Vagina (tissue), 2 donors: ENCODE data around the gene PINLYP.

Experiments
- CTCF ChIP-seq, 3 experiments: fragments of 450-650 bp in 2 of 3; fragments of 200-600 bp in 1 of 3; sonication (generic) in 1 of 3; IDR thresholded peaks; one replicate each; pipeline ENCODE4 v1.5.1; 2017 to 2019; ENCODE audit warnings: antibody characterized with exemption in 3 of 3, mild to moderate bottlenecking in 2 of 3, moderate library complexity in 2 of 3
- POLR2A ChIP-seq, 2 donors: fragments of 450-650 bp; IDR thresholded peaks; one replicate each; pipeline ENCODE4 v1.6.1; 2017; ENCODE audit warnings: antibody characterized with exemption in 2 of 2, mild to moderate bottlenecking in 2 of 2, moderate library complexity in 2 of 2

GRCh38 chr19:43595999-43596841 is 20.6 kb downstream of the PINLYP start, which contains the start of the genes IRGQ and ZNF576:
- peak; percentile 20 to 90 for TF ChIP-seq POLR2A (IDR thresholded peaks at IDR 0.05)
- no peak for TF ChIP-seq CTCF (IDR thresholded peaks at IDR 0.05)
